ENCODE measurements around the gene OR1I1. TPM values are rescaled to one million over a fixed set of nuclear protein-coding genes. Genes with fewer than 3 reads are reported as not detected.

The OR1I1 gene
- total and polyA plus RNA-seq, 2 donors from 2014 or later, result not detected

DNA sequence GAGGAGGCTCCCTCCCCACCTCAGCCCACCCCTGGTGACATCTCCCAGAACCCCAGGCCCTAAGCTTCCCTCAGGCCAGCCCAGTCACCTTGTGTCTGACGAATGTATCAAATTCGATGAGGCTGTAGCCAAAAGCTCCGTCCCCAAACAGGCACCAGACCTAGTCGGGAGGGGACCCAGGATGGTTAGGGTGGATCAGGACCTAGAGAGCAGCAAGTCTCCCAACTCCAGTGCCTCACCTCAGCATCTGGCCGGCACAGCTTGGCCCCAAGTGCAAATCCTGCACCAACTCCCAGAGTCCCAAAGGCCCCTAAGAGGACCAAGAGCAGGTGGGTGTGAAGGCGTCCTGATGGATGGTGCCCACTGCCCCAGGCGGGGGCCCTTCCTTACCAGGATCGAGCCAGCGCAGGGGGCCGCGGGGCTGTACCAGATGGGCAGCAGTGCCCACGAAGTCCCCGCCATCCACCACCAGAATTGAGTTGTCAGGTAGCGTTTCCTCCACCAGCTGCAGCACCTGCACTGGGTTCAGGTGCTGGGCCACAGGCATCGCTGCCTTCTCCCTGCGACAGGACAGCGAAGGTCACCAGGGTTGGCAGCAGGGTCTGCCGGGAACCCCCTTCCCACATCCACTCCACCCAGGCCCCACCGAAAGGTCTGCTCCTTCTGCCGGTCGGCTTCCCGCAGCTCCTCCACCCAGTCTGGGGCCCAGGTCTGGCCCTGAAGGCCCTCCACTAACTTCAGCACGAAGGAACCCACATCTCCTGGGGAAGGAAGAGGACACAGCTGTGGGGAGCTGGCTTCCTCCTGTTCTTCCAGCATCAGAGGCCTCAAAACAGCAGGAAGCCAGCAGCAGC, 34.0 kb downstream of the OR1I1 start:
- H3K4me3 ChIP-seq (ENCODE audit: low read length in 3 of 3), result no peak overlapping the region
- H3K27me3 ChIP-seq (ENCODE audit: control insufficient read depth, insufficient read depth, low read length), result no peaks in the 10 kb centered on the region
- FAIRE-seq (no peak), DNase-seq (no peak)
- no peaks in the 10 kb centered on the region for H3K9me3 ChIP-seq (ENCODE audit: control insufficient read depth in 2 of 3, insufficient read depth in 1 of 3, low read length in 3 of 3)
- TF ChIP-seq, protein P1, sequence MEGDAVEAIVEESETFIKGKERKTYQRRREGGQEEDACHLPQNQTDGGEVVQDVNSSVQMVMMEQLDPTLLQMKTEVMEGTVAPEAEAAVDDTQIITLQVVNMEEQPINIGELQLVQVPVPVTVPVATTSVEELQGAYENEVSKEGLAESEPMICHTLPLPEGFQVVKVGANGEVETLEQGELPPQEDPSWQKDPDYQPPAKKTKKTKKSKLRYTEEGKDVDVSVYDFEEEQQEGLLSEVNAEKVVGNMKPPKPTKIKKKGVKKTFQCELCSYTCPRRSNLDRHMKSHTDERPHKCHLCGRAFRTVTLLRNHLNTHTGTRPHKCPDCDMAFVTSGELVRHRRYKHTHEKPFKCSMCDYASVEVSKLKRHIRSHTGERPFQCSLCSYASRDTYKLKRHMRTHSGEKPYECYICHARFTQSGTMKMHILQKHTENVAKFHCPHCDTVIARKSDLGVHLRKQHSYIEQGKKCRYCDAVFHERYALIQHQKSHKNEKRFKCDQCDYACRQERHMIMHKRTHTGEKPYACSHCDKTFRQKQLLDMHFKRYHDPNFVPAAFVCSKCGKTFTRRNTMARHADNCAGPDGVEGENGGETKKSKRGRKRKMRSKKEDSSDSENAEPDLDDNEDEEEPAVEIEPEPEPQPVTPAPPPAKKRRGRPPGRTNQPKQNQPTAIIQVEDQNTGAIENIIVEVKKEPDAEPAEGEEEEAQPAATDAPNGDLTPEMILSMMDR (IDR thresholded peaks at IDR 0.05; ENCODE audit: borderline replicate concordance, extremely low read depth, insufficient read depth), result no peak
- H3K4me1 ChIP-seq (ENCODE audit: control insufficient read depth in 2 of 3, insufficient read depth in 2 of 3, low read depth in 1 of 3, low read length in 3 of 3), result peaks cover 0 to 29% (median 14%) of the 10 kb centered on the region in 3 donors
- peak overlapping the region in 1 of 2 donors; percentile 41 for H3K27ac ChIP-seq (ENCODE audit: low read depth in 2 of 2, low read length in 2 of 2)
- no peak overlapping the region for H3K9ac ChIP-seq (ENCODE audit: low read length in 3 of 3)
- intact Hi-C loops (cut with DNase I), result no loop called here
- peaks cover 2 to 66% (median 37%) of the 10 kb centered on the region in 3 donors for H3K36me3 ChIP-seq (ENCODE audit: control insufficient read depth in 2 of 3, insufficient read depth in 3 of 3, low read length in 3 of 3)

DNA sequence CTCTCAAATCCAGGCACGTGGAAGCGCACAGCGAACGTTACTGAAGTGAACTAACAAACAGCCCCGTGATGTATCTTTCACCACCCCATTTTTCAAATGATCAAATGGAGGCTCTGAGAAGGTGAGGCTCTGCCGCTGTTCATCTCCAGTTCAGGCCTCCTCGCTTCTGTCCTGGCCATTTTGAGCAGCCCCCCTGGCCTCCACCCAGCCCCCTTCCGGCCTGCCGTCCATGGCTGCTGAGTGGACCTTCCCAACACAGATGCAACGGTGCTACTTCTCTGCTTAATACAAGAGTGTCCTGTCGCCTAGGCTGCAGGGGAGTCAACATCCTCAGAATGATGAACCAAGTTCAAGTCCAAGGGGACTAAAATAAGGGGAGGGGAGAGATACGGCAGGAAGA, 34.8 kb downstream of the OR1I1 start:
- Histone ChIP-seq H3K36me3 (ENCODE audit: control insufficient read depth in 2 of 3, insufficient read depth in 3 of 3, low read length in 3 of 3) (peaks cover 2 to 64% (median 36%) of the 10 kb centered on the region in 3 donors), H3K9ac (ENCODE audit: low read length in 3 of 3) (no peak overlapping the region), H3K27ac (ENCODE audit: low read depth in 2 of 2, low read length in 2 of 2) (peak overlapping the region in 1 of 2 donors; percentile 64), H3K9me3 (ENCODE audit: control insufficient read depth in 2 of 3, insufficient read depth in 1 of 3, low read length in 3 of 3) (no peaks in the 10 kb centered on the region), H3K4me3 (ENCODE audit: low read length in 3 of 3) (no peak overlapping the region), H3K27me3 (ENCODE audit: control insufficient read depth, insufficient read depth, low read length) (no peaks in the 10 kb centered on the region), H3K4me1 (ENCODE audit: control insufficient read depth in 2 of 3, insufficient read depth in 2 of 3, low read depth in 1 of 3, low read length in 3 of 3) (peaks cover 0 to 29% (median 14%) of the 10 kb centered on the region in 3 donors)
- FAIRE-seq (no peak), DNase-seq (no peak)
- intact Hi-C loops (cut with DNase I), result no loop called here
- TF ChIP-seq, protein P1 (IDR thresholded peaks at IDR 0.05; ENCODE audit: borderline replicate concordance, extremely low read depth, insufficient read depth), result no peak

DNA sequence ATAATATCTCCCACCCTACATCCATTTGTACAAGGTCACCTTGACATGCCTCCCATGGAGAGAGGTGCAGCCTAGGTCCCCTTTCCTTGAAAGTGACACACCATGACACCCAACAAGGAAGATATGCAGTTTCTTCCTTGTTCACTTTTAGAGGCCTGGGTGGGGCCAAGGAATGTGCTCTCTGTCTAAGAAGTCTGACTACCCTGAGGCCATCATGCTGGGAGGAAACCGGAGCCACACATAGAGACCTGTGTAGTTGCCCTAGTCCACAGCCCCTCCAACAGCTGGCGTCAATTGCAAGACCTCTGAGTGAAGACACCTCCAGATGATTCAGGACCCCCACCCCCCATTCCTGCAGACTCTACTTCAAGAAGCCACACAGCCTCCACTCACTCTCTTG, 36.2 kb downstream of the OR1I1 start:
- no peak overlapping the region for H3K9ac ChIP-seq (ENCODE audit: low read length in 3 of 3)
- intact Hi-C loops (cut with DNase I), result no loop called here
- H3K27ac ChIP-seq (ENCODE audit: low read depth in 2 of 2, low read length in 2 of 2), result peak overlapping the region in 1 of 2 donors; percentile 72
- H3K4me3 ChIP-seq (ENCODE audit: low read length in 3 of 3), result no peak overlapping the region
- no peaks in the 10 kb centered on the region for H3K27me3 ChIP-seq (ENCODE audit: control insufficient read depth, insufficient read depth, low read length)
- TF ChIP-seq, protein P1 (IDR thresholded peaks at IDR 0.05; ENCODE audit: borderline replicate concordance, extremely low read depth, insufficient read depth), result no peak
- H3K9me3 ChIP-seq (ENCODE audit: control insufficient read depth in 2 of 3, insufficient read depth in 1 of 3, low read length in 3 of 3), result no peaks in the 10 kb centered on the region
- peaks cover 0 to 32% (median 14%) of the 10 kb centered on the region in 3 donors for H3K4me1 ChIP-seq (ENCODE audit: control insufficient read depth in 2 of 3, insufficient read depth in 2 of 3, low read depth in 1 of 3, low read length in 3 of 3)
- DNase-seq (no peak), FAIRE-seq (no peak)
- peaks cover 5 to 59% (median 37%) of the 10 kb centered on the region in 3 donors for H3K36me3 ChIP-seq (ENCODE audit: control insufficient read depth in 2 of 3, insufficient read depth in 3 of 3, low read length in 3 of 3)
